Measurements from ENCODE around the gene HECTD1. TPM values are rescaled to one million over a fixed set of nuclear protein-coding genes. Genes with fewer than 3 reads are reported as not detected.

Gene HECTD1
- total and polyA plus RNA-seq, 8 donors: 33.5 to 529 (median 182) TPM

DNA sequence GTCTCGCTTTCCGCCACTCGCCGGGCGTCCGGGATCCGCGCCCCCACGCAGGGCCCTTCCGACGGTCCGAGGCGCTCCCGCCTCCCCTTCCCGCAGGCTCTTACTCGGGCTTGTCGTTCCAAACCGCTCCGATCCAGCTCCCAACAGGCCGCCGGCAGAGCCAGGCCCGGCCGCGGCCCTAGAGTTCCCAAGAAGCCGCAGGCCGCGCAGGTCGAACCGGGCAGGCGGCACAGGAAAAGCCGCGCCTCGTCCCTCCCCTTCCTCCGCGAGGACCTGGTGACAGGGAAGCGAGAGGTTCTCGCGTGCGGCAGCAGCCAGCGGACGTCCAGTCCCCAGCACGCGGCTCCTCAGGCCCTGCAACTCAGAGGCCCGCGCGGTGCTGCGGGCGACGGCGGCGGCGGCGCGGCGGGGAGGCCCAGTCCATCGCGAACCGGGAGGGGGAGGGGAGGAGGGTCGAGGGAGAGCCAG lies 272 bp downstream of the HECTD1 start:
- intact Hi-C loops (cut with DNase I; ENCODE audit: low total_unique reads): no loop called here
- no peaks in the 10 kb centered on the region for H3K27me3 ChIP-seq
- peaks cover 4 to 21% (median 18%) of the 10 kb centered on the region in 4 donors for H3K36me3 ChIP-seq
- no peaks in the 10 kb centered on the region for H3K9me3 ChIP-seq
- DNase-seq: no peak
- 0 to 1% (median 0%) methylated on average over 1 to 58 of the region's 59 CpGs for WGBS, 5 donors
- H3K4me3 ChIP-seq: peak overlapping the region; percentile 64 to 84 (median 72)
- TF ChIP-seq POLR2AphosphoS5 (IDR thresholded peaks at IDR 0.05) (peak; percentile 11 to 46 (median 23)), EP300 (IDR thresholded peaks at IDR 0.05) (no peak)
- TF ChIP-seq, protein P1, sequence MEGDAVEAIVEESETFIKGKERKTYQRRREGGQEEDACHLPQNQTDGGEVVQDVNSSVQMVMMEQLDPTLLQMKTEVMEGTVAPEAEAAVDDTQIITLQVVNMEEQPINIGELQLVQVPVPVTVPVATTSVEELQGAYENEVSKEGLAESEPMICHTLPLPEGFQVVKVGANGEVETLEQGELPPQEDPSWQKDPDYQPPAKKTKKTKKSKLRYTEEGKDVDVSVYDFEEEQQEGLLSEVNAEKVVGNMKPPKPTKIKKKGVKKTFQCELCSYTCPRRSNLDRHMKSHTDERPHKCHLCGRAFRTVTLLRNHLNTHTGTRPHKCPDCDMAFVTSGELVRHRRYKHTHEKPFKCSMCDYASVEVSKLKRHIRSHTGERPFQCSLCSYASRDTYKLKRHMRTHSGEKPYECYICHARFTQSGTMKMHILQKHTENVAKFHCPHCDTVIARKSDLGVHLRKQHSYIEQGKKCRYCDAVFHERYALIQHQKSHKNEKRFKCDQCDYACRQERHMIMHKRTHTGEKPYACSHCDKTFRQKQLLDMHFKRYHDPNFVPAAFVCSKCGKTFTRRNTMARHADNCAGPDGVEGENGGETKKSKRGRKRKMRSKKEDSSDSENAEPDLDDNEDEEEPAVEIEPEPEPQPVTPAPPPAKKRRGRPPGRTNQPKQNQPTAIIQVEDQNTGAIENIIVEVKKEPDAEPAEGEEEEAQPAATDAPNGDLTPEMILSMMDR (IDR thresholded peaks at IDR 0.05): no peak
- H3K4me1 ChIP-seq: peaks cover 14 to 52% (median 38%) of the 10 kb centered on the region in 4 donors
- H3K27ac ChIP-seq: peak overlapping the region; percentile 97 to 100 (median 99)

DNA sequence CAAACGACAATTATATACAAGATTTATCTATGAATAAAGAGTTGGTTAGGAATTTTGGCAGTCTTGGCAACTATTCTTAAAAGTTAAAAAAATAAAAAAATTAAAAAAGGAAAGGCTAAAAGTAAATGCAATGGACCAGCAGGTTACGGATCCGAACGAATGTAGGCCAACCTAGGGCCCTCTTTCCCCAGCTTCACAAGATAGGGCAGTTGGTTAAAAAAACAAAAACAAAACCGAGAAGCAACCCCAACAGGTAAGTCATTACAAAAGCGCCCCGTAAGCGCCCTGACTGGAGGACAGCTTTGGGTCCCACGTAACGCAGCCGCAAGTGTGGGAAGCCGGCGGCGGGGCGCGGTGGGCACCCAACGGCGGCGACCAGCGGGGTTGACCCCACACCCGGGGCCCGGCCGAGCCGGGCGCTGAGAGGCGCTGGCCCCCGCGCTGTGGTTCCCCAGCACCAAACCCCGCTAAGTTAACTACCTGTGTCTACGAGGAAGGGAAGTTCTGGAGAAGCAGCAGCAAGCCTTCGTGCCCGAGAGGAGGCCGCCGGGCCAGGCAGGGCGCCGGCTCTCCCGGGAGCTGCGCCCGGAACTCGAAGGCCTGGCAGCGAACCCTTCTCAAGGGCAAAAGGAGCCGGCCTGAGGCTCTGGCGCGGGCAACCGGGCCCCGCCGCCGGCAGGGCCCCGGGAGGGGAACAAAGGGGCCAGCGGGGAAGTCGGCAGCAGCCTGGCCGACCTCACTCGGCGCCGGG lies 882 bp downstream of the HECTD1 start:
- Histone ChIP-seq H3K9me3 (no peaks in the 10 kb centered on the region), H3K36me3 (peaks cover 5 to 27% (median 24%) of the 10 kb centered on the region in 4 donors), H3K4me1 (peaks cover 14 to 58% (median 40%) of the 10 kb centered on the region in 4 donors), H3K4me3 (peak overlapping the region; percentile 64 to 84 (median 72)), H3K27ac (peak overlapping the region; percentile 97 to 100 (median 99)), H3K27me3 (no peaks in the 10 kb centered on the region)
- no peak for TF ChIP-seq POLR2A (IDR thresholded peaks at IDR 0.05)
- TF ChIP-seq, protein P1 (IDR thresholded peaks at IDR 0.05): peak in 1 of 7 experiments; percentile 3
- intact Hi-C loops (cut with DNase I; ENCODE audit: low total_unique reads): no loop called here
- WGBS, 5 donors: 0 to 1% (median 1%) methylated on average over 26 to 55 of the region's 55 CpGs
- DNase-seq: peak; percentile 50 to 70

DNA sequence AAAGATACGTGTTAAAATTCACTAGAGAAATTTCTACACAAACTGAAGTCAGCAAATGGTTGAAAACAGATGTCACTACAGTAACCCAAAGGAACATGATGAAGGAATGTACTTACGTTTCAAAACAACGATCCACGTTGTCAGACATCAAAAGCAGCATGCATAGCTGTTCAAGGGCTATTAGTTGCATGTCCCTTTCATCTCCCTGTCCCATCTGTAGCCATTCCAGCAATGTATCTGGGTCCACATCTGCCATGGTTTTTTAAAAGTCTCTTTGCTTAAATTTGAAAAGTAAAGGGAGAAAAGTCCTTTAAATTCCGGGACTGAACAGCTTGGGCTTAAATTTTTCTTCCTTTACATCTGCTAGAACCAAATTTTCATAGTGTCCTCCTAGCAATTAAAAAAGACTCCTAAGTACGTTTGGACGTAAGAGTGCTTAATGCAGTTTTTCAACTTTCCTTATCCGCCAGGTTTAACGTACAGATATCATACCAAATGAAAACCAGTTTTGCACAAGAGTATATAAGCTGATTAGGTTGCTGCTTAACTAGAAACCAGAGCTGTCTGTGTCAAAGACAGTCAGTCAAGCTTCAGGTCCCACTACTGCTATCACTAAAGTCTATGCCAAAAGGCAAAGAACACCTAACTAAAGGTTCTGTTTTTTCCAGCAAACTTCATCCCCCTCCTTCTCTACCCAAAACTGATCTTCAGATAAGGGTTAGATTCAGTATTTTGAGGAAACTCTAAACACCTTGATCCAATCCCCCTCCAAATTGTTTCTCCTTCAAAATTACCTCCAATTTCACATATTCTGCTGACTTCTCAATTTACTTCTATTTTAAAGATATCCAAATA lies 1.7 kb downstream of the HECTD1 start:
- Histone ChIP-seq H3K4me3 (peak overlapping the region; percentile 64 to 84 (median 72)), H3K36me3 (peaks cover 9 to 30% (median 30%) of the 10 kb centered on the region in 4 donors), H3K27me3 (no peaks in the 10 kb centered on the region), H3K27ac (peak overlapping the region in 4 of 5 donors; percentile 97 to 100 (median 98)), H3K4me1 (peaks cover 14 to 66% (median 44%) of the 10 kb centered on the region in 4 donors), H3K9me3 (no peaks in the 10 kb centered on the region)
- TF ChIP-seq EP300 (IDR thresholded peaks at IDR 0.05): no peak
- TF ChIP-seq, protein P1 (IDR thresholded peaks at IDR 0.05): no peak
- peak in 2 of 3 donors; percentile 25 to 41 for TF ChIP-seq POLR2AphosphoS5 (IDR thresholded peaks at IDR 0.05)
- WGBS, 5 donors: 2 to 6% (median 3%) methylated on average over 9 of the region's 9 CpGs
- intact Hi-C loops (cut with DNase I; ENCODE audit: low total_unique reads): no loop called here
- peak in 1 of 2 donors; percentile 39 for DNase-seq

Data from stomach (tissue), 9 donors.